SK-N-SH (cell line): Measurements from ENCODE around the gene BPIFA2. TPM values are rescaled to one million over a fixed set of nuclear protein-coding genes. Genes with fewer than 3 reads are reported as not detected.

Source experiments
- CTCF ChIA-PET: fragments of 300-600, 350-600 bp; formaldehyde crosslinking; extraction: SDS; loops from one replicate; lab custom pipeline; 2021; lab: Yijun Ruan, JAX
- POLR2A ChIA-PET: fragments of 350-600 bp; sonication (Branson Sonifier 250); formaldehyde crosslinking; extraction: SDS; loops from one replicate; lab custom pipeline; 2020; ENCODE audit warnings: antibody characterized with exemption, inconsistent platforms; lab: Yijun Ruan, JAX
- DNase-seq: peaks from one replicate; pipeline ENCODE4 v3.0.0; 2012
- H2AFZ ChIP-seq: fragments of 200-600 bp; sonication (generic); 2 replicates; pipeline ENCODE4 v1.8.1; 2016; ENCODE audit warnings: antibody characterized with exemption, mild to moderate bottlenecking, low read depth
- H3F3A ChIP-seq: fragments of 200-600 bp; sonication (generic); replicated peaks from 2 replicates; pipeline ENCODE3; 2016; ENCODE audit warnings: antibody characterized with exemption, mild to moderate bottlenecking; ENCODE audit not compliant: insufficient read depth
- H3K27ac ChIP-seq, 2 experiments: fragments of 200-500 bp in 1 of 2; fragments of 200-600 bp in 1 of 2; sonication (Bioruptor generic) in 1 of 2; sonication (generic), shearing (Covaris generic) in 1 of 2; 2 replicates each; pipeline versions ENCODE4 v1.5.1 to v1.6.1; 2014 to 2016; ENCODE audit warnings: low read depth in 2 of 2, inconsistent platforms in 1 of 2, low read length in 1 of 2, mild to moderate bottlenecking in 1 of 2, mixed read lengths in 1 of 2
- H3K27me3 ChIP-seq: fragments of 200-600 bp; sonication (generic), shearing (Covaris generic); 2 replicates; pipeline ENCODE4 v1.6.1; 2016; ENCODE audit warnings: mixed run types; ENCODE audit not compliant: insufficient read depth
- H3K36me3 ChIP-seq, 2 experiments: fragments of 200-500 bp in 1 of 2; fragments of 200-600 bp in 1 of 2; sonication (Bioruptor generic) in 1 of 2; sonication (generic) in 1 of 2; replicated peaks in 1 of 2; 2 replicates each; pipeline versions ENCODE3 to v1.5.1; 2014 to 2016; ENCODE audit warnings: low read length in 1 of 2, mild to moderate bottlenecking in 1 of 2; ENCODE audit not compliant: insufficient read depth in 2 of 2, control insufficient read depth in 1 of 2
- H3K4me1 ChIP-seq, 2 experiments: fragments of 200-500 bp in 1 of 2; fragments of 200-600 bp in 1 of 2; sonication (Bioruptor generic) in 1 of 2; sonication (generic), shearing (Covaris generic) in 1 of 2; 2 replicates each; pipeline versions ENCODE4 v1.5.1 to v1.6.1; 2014 to 2016; ENCODE audit warnings: low read depth in 1 of 2, low read length in 1 of 2, mixed run types in 1 of 2; ENCODE audit not compliant: insufficient read depth in 2 of 2, control insufficient read depth in 1 of 2
- H3K4me2 ChIP-seq: fragments of 200-600 bp; sonication (generic), shearing (Covaris generic); 2 replicates; pipeline ENCODE4 v1.6.1; 2017; ENCODE audit warnings: mixed run types
- H3K4me3 ChIP-seq, 2 experiments: fragments of 200-500 bp in 1 of 2; fragments of 200-600 bp in 1 of 2; sonication (Bioruptor generic) in 1 of 2; sonication (generic), shearing (Covaris generic) in 1 of 2; 2 replicates each; pipeline versions ENCODE4 v1.5.1 to v1.8.1; 2014 to 2016; ENCODE audit warnings: low read depth in 2 of 2, inconsistent platforms in 1 of 2, low read length in 1 of 2, mild to moderate bottlenecking in 1 of 2, mixed read lengths in 1 of 2, moderate library complexity in 1 of 2
- H3K79me2 ChIP-seq: fragments of 200-600 bp; sonication (generic); 2 replicates; pipeline ENCODE4 v1.8.1; 2017; ENCODE audit warnings: mild to moderate bottlenecking; ENCODE audit not compliant: insufficient read depth
- H3K9ac ChIP-seq: fragments of 200-600 bp; sonication (generic); 2 replicates; pipeline ENCODE4 v1.6.1; 2017; ENCODE audit warnings: mixed run types
- H3K9me2 ChIP-seq: fragments of 200-600 bp; sonication (generic); 2 replicates; pipeline ENCODE4 v1.6.1; 2017; ENCODE audit warnings: mixed run types
- H3K9me3 ChIP-seq: fragments of 200-600 bp; sonication (generic); 2 replicates; pipeline ENCODE4 v1.6.1; 2017; ENCODE audit warnings: mixed run types, mild to moderate bottlenecking, moderate library complexity
- H4K20me1 ChIP-seq: fragments of 200-600 bp; sonication (generic); 2 replicates; pipeline ENCODE4 v1.6.1; 2017; ENCODE audit warnings: mild to moderate bottlenecking, mixed run types; ENCODE audit not compliant: insufficient read depth
- CTCF ChIP-seq: fragments of 200-600 bp; sonication (generic); IDR thresholded peaks from 2 replicates; pipeline ENCODE4 v1.6.1; 2017; ENCODE audit warnings: antibody characterized with exemption, mild to moderate bottlenecking, moderate library complexity
- EZH2phosphoT487 ChIP-seq: fragments of 200-600 bp; sonication (generic); IDR thresholded peaks from 2 replicates; pipeline ENCODE4 v1.6.1; 2017; ENCODE audit warnings: low read depth, mixed run types, mild to moderate bottlenecking, antibody characterized with exemption, moderate library complexity, borderline replicate concordance
- FOXJ3 ChIP-seq: sonication (generic); formaldehyde crosslinking; IDR thresholded peaks from 2 replicates; pipeline ENCODE4 v1.5.1; 2020; ENCODE audit warnings: mild to moderate bottlenecking, missing genetic modification reagents
- FOXM1 ChIP-seq: IDR thresholded peaks from 2 replicates; pipeline ENCODE4 v1.4.0; 2012; ENCODE audit warnings: low read depth, mild to moderate bottlenecking
- GABPA ChIP-seq: IDR thresholded peaks from 2 replicates; pipeline ENCODE4 v1.4.0; 2012; ENCODE audit warnings: low read depth, mild to moderate bottlenecking
- GATA2 ChIP-seq: sonication (generic); formaldehyde crosslinking; IDR thresholded peaks from 2 replicates; pipeline ENCODE4 v1.5.0; 2020; ENCODE audit warnings: mild to moderate bottlenecking, missing genetic modification reagents
- JUND ChIP-seq: IDR thresholded peaks from 2 replicates; pipeline ENCODE4 v1.4.0; 2012
- MEF2A ChIP-seq: IDR thresholded peaks from 2 replicates; pipeline ENCODE4 v1.4.0; 2012; ENCODE audit warnings: low read depth, borderline replicate concordance
- MXI1 ChIP-seq: IDR thresholded peaks from 2 replicates; pipeline ENCODE4 v1.6.1; 2012; ENCODE audit warnings: mild to moderate bottlenecking, low read depth, low read length, improper control_type of control experiment
- NRF1 ChIP-seq: IDR thresholded peaks from 2 replicates; pipeline ENCODE4 v1.6.1; 2012; ENCODE audit warnings: low read depth, mild to moderate bottlenecking, low read length
- RAD21 ChIP-seq: IDR thresholded peaks from 2 replicates; pipeline ENCODE4 v1.6.1; 2012; ENCODE audit warnings: mild to moderate bottlenecking, low read length
- REST ChIP-seq: IDR thresholded peaks from 2 replicates; pipeline ENCODE4 v1.6.1; 2012; ENCODE audit warnings: mild to moderate bottlenecking, low read depth, low read length, moderate library complexity
- SIN3A ChIP-seq: IDR thresholded peaks from 2 replicates; pipeline ENCODE4 v1.6.1; 2012; ENCODE audit warnings: low read depth, mild to moderate bottlenecking, low read length, moderate library complexity, borderline replicate concordance
- SMC3 ChIP-seq: IDR thresholded peaks from 2 replicates; pipeline ENCODE4 v1.6.1; 2012; ENCODE audit warnings: low read depth, low read length, improper control_type of control experiment
- TCF12 ChIP-seq: IDR thresholded peaks from 2 replicates; pipeline ENCODE4 v1.4.0; 2012
- USF2 ChIP-seq: fragments of 150-350 bp; IDR thresholded peaks from 2 replicates; pipeline ENCODE4 v1.6.1; 2017; ENCODE audit warnings: antibody characterized with exemption, low read length, low read depth, borderline replicate concordance
- WGBS: methylation state at CpG from one replicate; pipeline ENCODE4 v1.1.6; 2017; ENCODE audit warnings: low lambda C conversion rate; 5-methylcytosine and 5-hydroxymethylcytosine counted together
- polyA plus RNA-seq, 3 experiments: library from polyadenylated mRNA; depleted of rRNA; stranded (reverse); fragments of >200 nt; gene quantifications; 2 replicates each; pipeline ENCODE4 v1.2.3, GENCODE V29; 2012
- TF ChIP-seq, protein P1 (sequence below): IDR thresholded peaks from 2 replicates; pipeline ENCODE4 v1.4.0; 2012; ENCODE audit warnings: low read depth, borderline replicate concordance
- TF ChIP-seq, protein P2 (sequence below): IDR thresholded peaks from 2 replicates; pipeline ENCODE4; 2012
- TF ChIP-seq, protein P3 (sequence below): fragments of 150-350 bp; IDR thresholded peaks from 2 replicates; pipeline ENCODE4 v1.6.1; 2016; ENCODE audit warnings: mild to moderate bottlenecking, low read depth, low read length

Gene BPIFA2
- polyA plus RNA-seq, 1 of the 3 experiments (the other 2 are of a cell fraction): not detected

GRCh38 chr20:33145521-33145920 is 22.4 kb upstream of the BPIFA2 start:
- H3K9ac ChIP-seq: no peak overlapping the region
- H3K4me2 ChIP-seq: no peak overlapping the region
- no peaks in the 10 kb centered on the region for H3K4me1 ChIP-seq
- H3K27ac ChIP-seq: no peak overlapping the region
- H3K36me3 ChIP-seq: no peaks in the 10 kb centered on the region
- no peaks in the 10 kb centered on the region for H4K20me1 ChIP-seq
- DNase-seq: no peak
- TF ChIP-seq SIN3A (no peak), NRF1 (no peak), RAD21 (no peak), MXI1 (no peak), SMC3 (no peak), JUND (no peak), MEF2A (no peak), GABPA (no peak), FOXJ3 (CRISPR knock-in tag) (no peak), FOXM1 (no peak), EZH2phosphoT487 (no peak)
- TF ChIP-seq, protein P1, sequence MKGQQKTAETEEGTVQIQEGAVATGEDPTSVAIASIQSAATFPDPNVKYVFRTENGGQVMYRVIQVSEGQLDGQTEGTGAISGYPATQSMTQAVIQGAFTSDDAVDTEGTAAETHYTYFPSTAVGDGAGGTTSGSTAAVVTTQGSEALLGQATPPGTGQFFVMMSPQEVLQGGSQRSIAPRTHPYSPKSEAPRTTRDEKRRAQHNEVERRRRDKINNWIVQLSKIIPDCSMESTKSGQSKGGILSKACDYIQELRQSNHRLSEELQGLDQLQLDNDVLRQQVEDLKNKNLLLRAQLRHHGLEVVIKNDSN: no peak
- TF ChIP-seq, protein P2, sequence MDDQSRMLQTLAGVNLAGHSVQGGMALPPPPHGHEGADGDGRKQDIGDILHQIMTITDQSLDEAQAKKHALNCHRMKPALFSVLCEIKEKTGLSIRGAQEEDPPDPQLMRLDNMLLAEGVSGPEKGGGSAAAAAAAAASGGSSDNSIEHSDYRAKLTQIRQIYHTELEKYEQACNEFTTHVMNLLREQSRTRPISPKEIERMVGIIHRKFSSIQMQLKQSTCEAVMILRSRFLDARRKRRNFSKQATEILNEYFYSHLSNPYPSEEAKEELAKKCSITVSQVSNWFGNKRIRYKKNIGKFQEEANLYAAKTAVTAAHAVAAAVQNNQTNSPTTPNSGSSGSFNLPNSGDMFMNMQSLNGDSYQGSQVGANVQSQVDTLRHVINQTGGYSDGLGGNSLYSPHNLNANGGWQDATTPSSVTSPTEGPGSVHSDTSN: no peak
- TF ChIP-seq, protein P3, sequence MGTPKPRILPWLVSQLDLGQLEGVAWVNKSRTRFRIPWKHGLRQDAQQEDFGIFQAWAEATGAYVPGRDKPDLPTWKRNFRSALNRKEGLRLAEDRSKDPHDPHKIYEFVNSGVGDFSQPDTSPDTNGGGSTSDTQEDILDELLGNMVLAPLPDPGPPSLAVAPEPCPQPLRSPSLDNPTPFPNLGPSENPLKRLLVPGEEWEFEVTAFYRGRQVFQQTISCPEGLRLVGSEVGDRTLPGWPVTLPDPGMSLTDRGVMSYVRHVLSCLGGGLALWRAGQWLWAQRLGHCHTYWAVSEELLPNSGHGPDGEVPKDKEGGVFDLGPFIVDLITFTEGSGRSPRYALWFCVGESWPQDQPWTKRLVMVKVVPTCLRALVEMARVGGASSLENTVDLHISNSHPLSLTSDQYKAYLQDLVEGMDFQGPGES: no peak
- no peaks in the 10 kb centered on the region for H3K27me3 ChIP-seq
- no peaks in the 10 kb centered on the region for H3K9me2 ChIP-seq
- H3K79me2 ChIP-seq: no peaks in the 10 kb centered on the region
- POLR2A ChIA-PET: no interaction called here
- no peaks in the 10 kb centered on the region for H3K9me3 ChIP-seq
- no peak overlapping the region for H3K4me3 ChIP-seq
- no peaks in the 10 kb centered on the region for H3F3A ChIP-seq
- CTCF ChIA-PET: no interaction called here
- WGBS: 23% methylated on average over 3 of the region's 5 CpGs
- no peak overlapping the region for H2AFZ ChIP-seq

DNA sequence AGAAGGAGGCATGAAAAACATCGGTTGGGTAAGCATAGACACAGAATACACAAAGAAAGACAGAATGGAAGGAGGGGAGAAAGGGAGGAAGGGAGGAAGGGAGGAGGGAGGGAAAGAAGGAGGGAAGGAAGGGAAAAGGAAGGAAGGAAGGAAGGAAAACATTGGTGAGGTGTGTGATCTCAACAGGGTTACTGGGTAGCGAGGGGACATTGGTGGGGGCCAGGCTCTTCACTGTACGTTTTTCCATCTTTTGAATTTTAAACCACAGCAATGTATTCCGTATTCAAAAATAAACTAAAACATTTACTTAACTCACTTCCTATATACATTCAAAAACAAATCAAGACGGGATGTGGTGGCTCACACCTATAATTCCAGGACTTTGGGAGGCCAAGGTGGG is 20.7 kb upstream of the BPIFA2 start:
- H3K27ac ChIP-seq: no peak overlapping the region
- H3K4me3 ChIP-seq: no peak overlapping the region
- H3F3A ChIP-seq: no peaks in the 10 kb centered on the region
- H3K9me2 ChIP-seq: no peaks in the 10 kb centered on the region
- H3K36me3 ChIP-seq: no peaks in the 10 kb centered on the region
- no peak overlapping the region for H2AFZ ChIP-seq
- DNase-seq: no peak
- 2% methylated on average over 5 of the region's 5 CpGs for WGBS
- no peak overlapping the region for H3K4me2 ChIP-seq
- no peaks in the 10 kb centered on the region for H3K79me2 ChIP-seq
- ChIA-PET POLR2A (no interaction called here), CTCF (no interaction called here)
- H4K20me1 ChIP-seq: no peaks in the 10 kb centered on the region
- no peaks in the 10 kb centered on the region for H3K27me3 ChIP-seq
- H3K9me3 ChIP-seq: no peaks in the 10 kb centered on the region
- no peak overlapping the region for H3K9ac ChIP-seq
- H3K4me1 ChIP-seq: no peaks in the 10 kb centered on the region
- TF ChIP-seq MEF2A (no peak), TCF12 (no peak), CTCF (no peak), GATA2 (CRISPR knock-in tag) (no peak), NRF1 (no peak), REST (no peak), USF2 (no peak)
- TF ChIP-seq, protein P1: no peak
